Naive thymus-derived CD4-positive, alpha-beta T cell (primary cell): ENCODE data around the gene ACTMAP. TPM values are rescaled to one million over a fixed set of nuclear protein-coding genes. Genes with fewer than 3 reads are reported as not detected.

Experiments used
- ATAC-seq: fragments of 150-1000 bp; cut with Tn5 transposase; 2 replicates; pipeline ENCODE4 v1.10.0; 2021; ENCODE audit warnings: mild to moderate bottlenecking, moderate library complexity
- CTCF ChIA-PET: fragments of 350-600 bp; sonication (Branson Sonifier 250); formaldehyde crosslinking; loops from one replicate; lab custom pipeline; 2021; ENCODE audit warnings: antibody characterized with exemption; lab: Charles Lee
- POLR2A ChIA-PET: fragments of 350-600 bp; sonication (Branson Sonifier 250); formaldehyde crosslinking; loops from one replicate; lab custom pipeline; 2021; ENCODE audit warnings: antibody characterized with exemption, inconsistent platforms; lab: Charles Lee
- DNase-seq, 9 donors: peaks; one replicate each; pipeline versions ENCODE4 v3.0.0 to v3.0.0-alpha.2; 2020 to 2022; ENCODE audit warnings: mixed read lengths in 1 of 9
- H3K27ac ChIP-seq: one replicate; pipeline ENCODE4 v1.7.0; 2013; ENCODE audit warnings: mild to moderate bottlenecking, low read depth, low read length, moderate library complexity
- H3K27me3 ChIP-seq, 2 donors: one replicate each; pipeline ENCODE4 v1.7.0; 2013; ENCODE audit warnings: low read length in 2 of 2, mild to moderate bottlenecking in 2 of 2, moderate library complexity in 2 of 2; ENCODE audit not compliant: control insufficient read depth in 2 of 2, insufficient read depth in 2 of 2
- H3K36me3 ChIP-seq, 3 experiments: 1 replicate in 2 of 3; 2 replicates in 1 of 3; pipeline ENCODE4 v1.7.0; 2013; ENCODE audit warnings: low read length in 3 of 3, mild to moderate bottlenecking in 3 of 3, moderate library complexity in 1 of 3; ENCODE audit not compliant: insufficient read depth in 3 of 3, control insufficient read depth in 2 of 3
- H3K4me1 ChIP-seq, 2 donors: one replicate each; pipeline ENCODE4 v1.7.0; 2013; ENCODE audit warnings: low read length in 2 of 2, mild to moderate bottlenecking in 2 of 2, moderate library complexity in 1 of 2; ENCODE audit not compliant: control insufficient read depth in 2 of 2, insufficient read depth in 2 of 2
- H3K4me3 ChIP-seq: 2 replicates; pipeline ENCODE4 v1.7.0; 2013; ENCODE audit warnings: mild to moderate bottlenecking, low read length
- H3K9me3 ChIP-seq, 3 experiments: 1 replicate in 2 of 3; 2 replicates in 1 of 3; pipeline ENCODE4 v1.7.0; 2013; ENCODE audit warnings: low read length in 3 of 3; ENCODE audit not compliant: control insufficient read depth in 2 of 3
- H3K27ac Mint-ChIP-seq, 9 donors: one replicate each; pipeline ENCODE4 v1.8.0; 2020 to 2022; ENCODE audit warnings: mixed read lengths in 9 of 9, mild to moderate bottlenecking in 8 of 9, moderate library complexity in 5 of 9, inconsistent platforms in 2 of 9
- H3K27me3 Mint-ChIP-seq, 5 donors: one replicate each; pipeline ENCODE4 v1.8.0; 2021 to 2022; ENCODE audit warnings: mixed read lengths in 5 of 5, mild to moderate bottlenecking in 1 of 5
- H3K36me3 Mint-ChIP-seq, 5 donors: one replicate each; pipeline ENCODE4 v1.8.0; 2020 to 2022; ENCODE audit warnings: mixed read lengths in 5 of 5, mild to moderate bottlenecking in 3 of 5, inconsistent platforms in 1 of 5
- H3K4me1 Mint-ChIP-seq, 7 donors: one replicate each; pipeline ENCODE4 v1.8.0; 2020 to 2022; ENCODE audit warnings: mixed read lengths in 7 of 7, mild to moderate bottlenecking in 3 of 7, inconsistent platforms in 1 of 7
- H3K4me3 Mint-ChIP-seq, 10 donors: one replicate each; pipeline ENCODE4 v1.8.0; 2020 to 2022; ENCODE audit warnings: mild to moderate bottlenecking in 10 of 10, mixed read lengths in 10 of 10, moderate library complexity in 6 of 10, inconsistent platforms in 2 of 10
- H3K9me3 Mint-ChIP-seq, 11 donors: one replicate each; pipeline ENCODE4 v1.8.0; 2020 to 2022; ENCODE audit warnings: mixed read lengths in 11 of 11, mild to moderate bottlenecking in 4 of 11, inconsistent platforms in 1 of 11, moderate library complexity in 1 of 11
- intact Hi-C, 2 donors: fragments of 100-400 bp; cut with micrococcal nuclease; formaldehyde crosslinking; loops; one replicate each; pipeline ENCODE4 v1.15.1; 2023
- polyA plus RNA-seq, 2 donors: library from polyadenylated mRNA; unstranded; fragments of 300-500 nt; fragmentation: Illumina TruSeq; gene quantifications; one replicate each; pipeline ENCODE4 v1.2.3, GENCODE V29; 2021
- total RNA-seq, 6 experiments: library from RNA in 5 of 6; stranded (reverse) in 5 of 6; gene quantifications; 1 replicate in 5 of 6; 2 replicates in 1 of 6; pipeline ENCODE4 v1.2.3 and lab custom pipeline; 2021 to 2026

The ACTMAP gene
- total and polyA plus RNA-seq, 7 experiments from 2014 or later, result 3.2 to 13.7 (median 7.3) TPM

DNA sequence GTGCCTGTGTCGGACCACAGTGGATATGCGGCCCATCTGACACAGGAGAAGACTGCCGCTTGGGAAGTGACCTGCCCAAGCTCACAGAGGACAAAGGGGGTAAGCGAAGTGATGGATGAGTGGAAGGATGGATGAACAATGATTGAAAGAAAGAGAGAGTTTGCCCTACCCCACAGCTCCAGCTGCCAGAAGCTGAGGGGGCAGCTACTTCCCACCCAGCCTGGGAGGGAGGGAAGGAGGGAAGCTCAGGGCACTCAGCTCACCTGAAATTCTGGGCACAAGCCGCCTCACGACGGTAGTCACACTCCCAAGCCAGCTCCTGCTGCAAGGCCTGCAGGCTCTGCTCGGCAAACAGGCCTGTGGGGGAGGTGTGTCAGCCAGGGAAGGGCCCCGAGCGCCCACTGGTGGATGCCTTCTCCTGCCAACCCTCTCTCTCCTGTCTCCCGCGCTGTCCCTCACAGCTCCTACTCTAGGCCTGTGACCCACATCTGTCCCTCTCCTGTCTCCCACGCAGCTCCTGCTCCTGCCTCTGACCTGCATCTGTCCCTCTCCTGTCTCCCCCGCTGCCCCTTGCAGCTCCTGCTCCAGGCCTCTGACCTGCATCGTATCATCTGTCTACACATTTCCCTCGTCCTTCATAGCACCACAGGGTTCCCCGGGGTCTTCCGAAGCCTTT, 47.8 kb downstream of the ACTMAP start:
- Mint-ChIP-seq H3K27me3 (no peaks in the 10 kb centered on the region), H3K4me1 (peaks cover 0 to 3% (median 0%) of the 10 kb centered on the region in 7 donors), H3K27ac (no peak overlapping the region), H3K4me3 (no peak overlapping the region), H3K9me3 (no peaks in the 10 kb centered on the region), H3K36me3 (peaks cover 9 to 50% (median 19%) of the 10 kb centered on the region in 5 donors)
- DNase-seq (no peak), ATAC-seq (no peak)
- peaks cover 0 to 72% (median 0%) of the 10 kb centered on the region in 3 experiments for H3K36me3 ChIP-seq
- H3K27ac ChIP-seq, result no peak overlapping the region
- no peak overlapping the region for H3K4me3 ChIP-seq
- ChIA-PET CTCF (interaction anchor here (0.5 kb wide), 1 partner anchor 421 kb away, joined by 3 read pairs; no protein-coding TSS in a partner anchor), POLR2A (interaction anchor here (1.2 kb wide), 1 partner anchor 12 kb away, joined by 3 read pairs; the partner anchor contains the start of gene NUMBL)
- no peaks in the 10 kb centered on the region for H3K27me3 ChIP-seq
- H3K9me3 ChIP-seq, result no peaks in the 10 kb centered on the region
- H3K4me1 ChIP-seq, result no peaks in the 10 kb centered on the region
- intact Hi-C loops, result no loop called here

DNA sequence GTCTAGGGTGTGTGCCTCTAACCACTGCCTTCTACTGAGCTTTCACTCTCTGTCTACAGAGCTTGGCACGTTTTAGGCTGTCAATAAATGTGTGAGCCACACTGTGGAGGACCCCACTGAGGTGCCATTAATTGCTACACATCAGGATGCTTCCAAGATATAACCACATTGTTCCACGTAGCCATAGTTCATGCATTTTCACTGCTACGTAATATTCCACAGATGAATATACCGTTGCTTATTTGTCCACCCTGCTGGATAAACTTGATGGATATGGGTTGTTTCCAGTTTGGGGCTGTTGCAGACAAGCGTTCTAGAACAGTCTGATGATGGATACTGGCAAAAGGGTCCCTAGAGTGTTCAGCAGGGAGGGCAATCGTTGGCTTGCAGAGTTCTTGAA, 48.5 kb downstream of the ACTMAP start:
- no peak overlapping the region for H3K27ac Mint-ChIP-seq

DNA sequence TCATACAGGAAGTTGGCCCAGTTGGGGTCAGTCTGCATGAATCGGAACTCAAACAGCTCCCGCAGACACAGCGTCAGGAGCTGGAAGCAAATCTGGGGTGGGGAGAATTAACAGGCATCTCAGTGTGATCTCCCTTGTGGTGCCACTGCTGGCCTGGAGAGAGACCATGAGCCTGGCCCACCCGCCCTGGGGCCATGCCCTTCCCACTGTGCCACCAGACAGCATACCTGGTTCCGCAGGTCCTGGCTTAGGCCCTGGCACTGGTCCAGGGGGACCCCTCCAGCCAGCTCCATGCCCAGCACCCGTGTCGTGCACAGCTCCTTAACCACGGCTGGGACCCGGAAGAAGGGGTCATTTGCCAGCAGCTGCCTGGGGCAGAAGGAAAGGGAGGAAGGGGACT, 50.2 kb downstream of the ACTMAP start:
- Mint-ChIP-seq H3K36me3 (peaks cover 9 to 41% (median 17%) of the 10 kb centered on the region in 5 donors), H3K9me3 (no peaks in the 10 kb centered on the region), H3K4me3 (no peak overlapping the region), H3K27me3 (no peaks in the 10 kb centered on the region), H3K27ac (no peak overlapping the region), H3K4me1 (peaks cover 0 to 3% (median 0%) of the 10 kb centered on the region in 7 donors)
- Histone ChIP-seq H3K27ac (no peak overlapping the region), H3K4me1 (no peaks in the 10 kb centered on the region), H3K36me3 (peaks cover 0 to 56% (median 0%) of the 10 kb centered on the region in 3 experiments), H3K4me3 (no peak overlapping the region), H3K9me3 (no peaks in the 10 kb centered on the region), H3K27me3 (no peaks in the 10 kb centered on the region)
- DNase-seq (no peak), ATAC-seq (no peak)
- ChIA-PET POLR2A (interaction anchor here (1.1 kb wide), 1 partner anchor 78 kb away, joined by 3 read pairs; the partner anchor contains the start of gene RAB4B), CTCF (no interaction called here)
- intact Hi-C loops, result no loop called here

More for the DNA sequence above, 48.5 kb downstream of the ACTMAP start:
- no peaks in the 10 kb centered on the region for H3K27me3 Mint-ChIP-seq
- ATAC-seq (no peak), DNase-seq (no peak)
- H3K36me3 ChIP-seq, result peaks cover 0 to 67% (median 0%) of the 10 kb centered on the region in 3 experiments
- no peaks in the 10 kb centered on the region for H3K9me3 ChIP-seq
- no peaks in the 10 kb centered on the region for H3K4me1 ChIP-seq
- ChIA-PET CTCF (no interaction called here), POLR2A (interaction anchor here (1.2 kb wide), 1 partner anchor 11 kb away, joined by 3 read pairs; the partner anchor contains the start of gene NUMBL)
- H3K4me3 ChIP-seq, result no peak overlapping the region
- peaks cover 0 to 3% (median 0%) of the 10 kb centered on the region in 7 donors for H3K4me1 Mint-ChIP-seq
- H3K4me3 Mint-ChIP-seq, result no peak overlapping the region
- H3K27me3 ChIP-seq, result no peaks in the 10 kb centered on the region
- intact Hi-C loops, result no loop called here
- no peak overlapping the region for H3K27ac ChIP-seq
- peaks cover 9 to 47% (median 19%) of the 10 kb centered on the region in 5 donors for H3K36me3 Mint-ChIP-seq
- no peaks in the 10 kb centered on the region for H3K9me3 Mint-ChIP-seq

GRCh38 chr19:40697007-40697406, 53.3 kb downstream of the ACTMAP start:
- H3K4me3 Mint-ChIP-seq, result no peak overlapping the region
- peaks cover 0 to 37% (median 0%) of the 10 kb centered on the region in 3 experiments for H3K36me3 ChIP-seq
- CTCF ChIA-PET, result no interaction called here

GRCh38 chr19:40695881-40696280, 54.4 kb downstream of the ACTMAP start:
- POLR2A ChIA-PET, result no interaction called here

More at GRCh38 chr19:40697007-40697406, 53.3 kb downstream of the ACTMAP start:
- POLR2A ChIA-PET, result interaction anchor here (0.6 kb wide), 1 partner anchor 12 kb away, joined by 4 read pairs; no protein-coding TSS in a partner anchor
- no peaks in the 10 kb centered on the region for H3K4me1 ChIP-seq
- intact Hi-C loops, result no loop called here
- no peak overlapping the region for H3K27ac ChIP-seq
- Mint-ChIP-seq H3K27ac (no peak overlapping the region), H3K27me3 (no peaks in the 10 kb centered on the region), H3K4me1 (peaks cover 0 to 2% (median 0%) of the 10 kb centered on the region in 7 donors), H3K9me3 (no peaks in the 10 kb centered on the region), H3K36me3 (peaks cover under 1 to 16% (median 6%) of the 10 kb centered on the region in 5 donors)
- H3K27me3 ChIP-seq, result no peaks in the 10 kb centered on the region
- H3K9me3 ChIP-seq, result no peaks in the 10 kb centered on the region
- H3K4me3 ChIP-seq, result no peak overlapping the region
- no peak for DNase-seq
- ATAC-seq, result no peak

DNA sequence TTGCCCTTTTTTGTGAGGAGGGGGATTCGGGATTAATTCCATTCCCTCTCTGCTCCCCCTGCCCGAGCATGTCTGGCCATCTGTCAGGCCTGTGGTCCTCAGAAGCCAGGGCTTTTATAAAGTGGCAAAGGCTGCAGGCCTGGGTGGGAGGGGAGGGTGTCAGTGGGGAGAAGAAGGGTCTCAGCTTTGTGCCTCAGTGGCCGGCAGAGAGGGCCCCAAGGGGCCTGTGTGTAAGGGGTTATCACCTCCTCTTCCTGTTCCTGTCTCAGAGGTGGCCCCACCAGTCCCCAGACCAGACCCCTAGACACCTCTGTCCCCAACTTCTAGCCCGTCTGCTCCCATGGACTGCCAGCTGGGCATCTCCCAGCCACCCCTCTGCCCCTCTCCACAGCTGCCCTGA, 56.4 kb downstream of the ACTMAP start:
- peaks cover 0 to 3% (median 0%) of the 10 kb centered on the region in 5 donors for H3K36me3 Mint-ChIP-seq
- Histone ChIP-seq H3K27me3 (no peaks in the 10 kb centered on the region), H3K27ac (no peak overlapping the region), H3K9me3 (no peaks in the 10 kb centered on the region), H3K4me1 (peaks cover 0 to 6% of the 10 kb centered on the region in 2 donors), H3K4me3 (no peak overlapping the region), H3K36me3 (peaks cover 0 to 12% (median 0%) of the 10 kb centered on the region in 3 experiments)
- no peak for ATAC-seq
- intact Hi-C loops, result loop anchor here in 1 of 2 donors (5.0 kb wide), 2 partner anchors 252 to 347 kb away; partner anchors contain the start of genes C19orf47, PLD3 and SERTAD3
- no peaks in the 10 kb centered on the region for H3K27me3 Mint-ChIP-seq
- H3K9me3 Mint-ChIP-seq, result no peaks in the 10 kb centered on the region
- H3K4me1 Mint-ChIP-seq, result peaks cover 0 to 6% (median 4%) of the 10 kb centered on the region in 7 donors
- CTCF ChIA-PET, result no interaction called here
- H3K27ac Mint-ChIP-seq, result peak overlapping the region in 2 of 9 donors; percentile 36 to 38
- no peak overlapping the region for H3K4me3 Mint-ChIP-seq
- DNase-seq, result no peak
- POLR2A ChIA-PET, result no interaction called here

More at GRCh38 chr19:40695881-40696280, 54.4 kb downstream of the ACTMAP start:
- H3K4me1 ChIP-seq, result no peaks in the 10 kb centered on the region
- H3K36me3 Mint-ChIP-seq, result peaks cover 0 to 7% (median 4%) of the 10 kb centered on the region in 5 donors
- CTCF ChIA-PET, result no interaction called here
- DNase-seq, result no peak
- no peak overlapping the region for H3K27ac Mint-ChIP-seq
- intact Hi-C loops, result no loop called here
- no peak overlapping the region for H3K27ac ChIP-seq
- no peaks in the 10 kb centered on the region for H3K9me3 ChIP-seq
- no peaks in the 10 kb centered on the region for H3K27me3 ChIP-seq
- H3K4me3 ChIP-seq, result no peak overlapping the region
- no peaks in the 10 kb centered on the region for H3K27me3 Mint-ChIP-seq
- ATAC-seq, result no peak
- peaks cover 0 to 3% (median under 1%) of the 10 kb centered on the region in 7 donors for H3K4me1 Mint-ChIP-seq
- H3K4me3 Mint-ChIP-seq, result no peak overlapping the region
- no peaks in the 10 kb centered on the region for H3K9me3 Mint-ChIP-seq
- peaks cover 0 to 29% (median 0%) of the 10 kb centered on the region in 3 experiments for H3K36me3 ChIP-seq
